Activated T-cell treated with anti-CD3 and anti-CD28 coated beads, Interleukin-2, amount 50 U/mL, for 24 hours (primary cell): ENCODE measurements around the gene AMBRA1.
A peak's percentile ranks its signal among the peaks of the same experiment; 100 is the strongest.
"Not testable (repeated sequence)": the region's sequence is repeated elsewhere in the genome, so short reads cannot be mapped to it uniquely, and the experiment has no call there.

Source experiments
- DNase-seq: peaks from one replicate; pipeline ENCODE4 v3.0.0-alpha.2; 2020
- H3K27ac Mint-ChIP-seq: 2 replicates; pipeline ENCODE4 v1.8.0; 2020; ENCODE audit warnings: mild to moderate bottlenecking, mixed read lengths
- H3K27me3 Mint-ChIP-seq: 2 replicates; pipeline ENCODE4 v1.8.0; 2020; ENCODE audit warnings: mixed read lengths
- H3K36me3 Mint-ChIP-seq: 2 replicates; pipeline ENCODE4 v1.8.0; 2020; ENCODE audit warnings: low read depth, mixed read lengths
- H3K4me1 Mint-ChIP-seq: 2 replicates; pipeline ENCODE4 v1.8.0; 2020; ENCODE audit warnings: low read depth, mixed read lengths
- H3K4me3 Mint-ChIP-seq: 2 replicates; pipeline ENCODE4 v1.8.0; 2020; ENCODE audit warnings: mild to moderate bottlenecking, moderate library complexity, mixed read lengths
- H3K9me3 Mint-ChIP-seq: 2 replicates; pipeline ENCODE4 v1.8.0; 2020; ENCODE audit warnings: mixed read lengths

The AMBRA1 gene

GRCh38 chr11:46386674-46387073, 207.1 kb downstream of the AMBRA1 start:
- H3K4me1 Mint-ChIP-seq = peaks cover 33% of the 10 kb centered on the region
- H3K27ac Mint-ChIP-seq = no peak overlapping the region
- H3K27me3 Mint-ChIP-seq = peaks cover 85% of the 10 kb centered on the region
- no peaks in the 10 kb centered on the region for H3K36me3 Mint-ChIP-seq
- no peak for DNase-seq
- H3K9me3 Mint-ChIP-seq = no peaks in the 10 kb centered on the region
- H3K4me3 Mint-ChIP-seq = no peak overlapping the region

- H3K4me3 Mint-ChIP-seq = no peak overlapping the region
- no peaks in the 10 kb centered on the region for H3K9me3 Mint-ChIP-seq
- no peak overlapping the region for H3K27ac Mint-ChIP-seq
- H3K4me1 Mint-ChIP-seq = peaks cover 33% of the 10 kb centered on the region
- no peaks in the 10 kb centered on the region for H3K36me3 Mint-ChIP-seq
- peaks cover 85% of the 10 kb centered on the region for H3K27me3 Mint-ChIP-seq
- no peak for DNase-seq
Observed at GRCh38 chr11:46386005-46386578, 207.7 kb downstream of the AMBRA1 start.

- H3K9me3 Mint-ChIP-seq = no peaks in the 10 kb centered on the region
- DNase-seq = no peak
- peaks cover 79% of the 10 kb centered on the region for H3K27me3 Mint-ChIP-seq
- peaks cover 29% of the 10 kb centered on the region for H3K4me1 Mint-ChIP-seq
- peak overlapping the region; percentile 52 for H3K27ac Mint-ChIP-seq
- no peaks in the 10 kb centered on the region for H3K36me3 Mint-ChIP-seq
- no peak overlapping the region for H3K4me3 Mint-ChIP-seq
Observed at GRCh38 chr11:46385169-46386004, 208.4 kb downstream of the AMBRA1 start.

GRCh38 chr11:46383974-46384701, 209.7 kb downstream of the AMBRA1 start:
- Mint-ChIP-seq H3K9me3 (no peaks in the 10 kb centered on the region), H3K4me1 (peaks cover 27% of the 10 kb centered on the region), H3K27me3 (peaks cover 66% of the 10 kb centered on the region), H3K36me3 (peaks cover 3% of the 10 kb centered on the region), H3K4me3 (no peak overlapping the region), H3K27ac (no peak overlapping the region)
- no peak for DNase-seq

GRCh38 chr11:46383404-46383758, 210.4 kb downstream of the AMBRA1 start:
- Mint-ChIP-seq H3K4me3 (no peak overlapping the region), H3K27me3 (peaks cover 58% of the 10 kb centered on the region), H3K4me1 (peaks cover 24% of the 10 kb centered on the region), H3K9me3 (no peaks in the 10 kb centered on the region), H3K27ac (peak overlapping the region; percentile 29), H3K36me3 (peaks cover 10% of the 10 kb centered on the region)
- no peak for DNase-seq

- no peak overlapping the region for H3K27ac Mint-ChIP-seq
- no peak overlapping the region for H3K4me3 Mint-ChIP-seq
- peaks cover 53% of the 10 kb centered on the region for H3K27me3 Mint-ChIP-seq
- peak; percentile 30 for DNase-seq
- H3K4me1 Mint-ChIP-seq = peaks cover 18% of the 10 kb centered on the region
- H3K9me3 Mint-ChIP-seq = no peaks in the 10 kb centered on the region
- peaks cover 16% of the 10 kb centered on the region for H3K36me3 Mint-ChIP-seq
Observed at GRCh38 chr11:46382646-46383403, 211.0 kb downstream of the AMBRA1 start.

GRCh38 chr11:46381819-46382645, 211.8 kb downstream of the AMBRA1 start:
- peaks cover 24% of the 10 kb centered on the region for H3K36me3 Mint-ChIP-seq
- peak overlapping the region; percentile 65 for H3K4me3 Mint-ChIP-seq
- peaks cover 46% of the 10 kb centered on the region for H3K27me3 Mint-ChIP-seq
- no peaks in the 10 kb centered on the region for H3K9me3 Mint-ChIP-seq
- peak overlapping the region; percentile 33 for H3K27ac Mint-ChIP-seq
- H3K4me1 Mint-ChIP-seq = peaks cover 15% of the 10 kb centered on the region
- DNase-seq = peak; percentile 55

GRCh38 chr11:46381048-46381818, 212.6 kb downstream of the AMBRA1 start, which contains the start of gene MDK:
Gene MDK, plus strand, starts transcription at chr11:46381669. Its CDS starts 389 bp downstream, at chr11:46382058.
- H3K9me3 Mint-ChIP-seq = no peaks in the 10 kb centered on the region
- peaks cover 38% of the 10 kb centered on the region for H3K27me3 Mint-ChIP-seq
- peaks cover 11% of the 10 kb centered on the region for H3K4me1 Mint-ChIP-seq
- H3K36me3 Mint-ChIP-seq = peaks cover 32% of the 10 kb centered on the region
- peak within 1 kb of the TSS; percentile 76 for H3K27ac Mint-ChIP-seq
- peak within 1 kb of the TSS; percentile 73 for H3K4me3 Mint-ChIP-seq
- DNase-seq = no peak

- Mint-ChIP-seq H3K36me3 (peaks cover 39% of the 10 kb centered on the region), H3K9me3 (no peaks in the 10 kb centered on the region), H3K4me3 (peak overlapping the region; percentile 73), H3K27me3 (peaks cover 31% of the 10 kb centered on the region), H3K4me1 (peaks cover 11% of the 10 kb centered on the region), H3K27ac (peak overlapping the region; percentile 76)
- DNase-seq = peak; percentile 80
Observed at GRCh38 chr11:46380340-46381047, 213.3 kb downstream of the AMBRA1 start.

- not testable (repeated sequence) for H3K4me3 Mint-ChIP-seq, H3K9me3 Mint-ChIP-seq, DNase-seq
- Mint-ChIP-seq H3K27me3 (peaks cover 23% of the 10 kb centered on the region), H3K36me3 (peaks cover 47% of the 10 kb centered on the region), H3K27ac (peak overlapping the region; percentile 71), H3K4me1 (peaks cover 11% of the 10 kb centered on the region)
Observed at GRCh38 chr11:46379482-46380293, 214.1 kb downstream of the AMBRA1 start.

- H3K27me3 Mint-ChIP-seq = peaks cover 21% of the 10 kb centered on the region
- peaks cover 55% of the 10 kb centered on the region for H3K36me3 Mint-ChIP-seq
- H3K4me1 Mint-ChIP-seq = peaks cover 11% of the 10 kb centered on the region
- DNase-seq = no peak
- no peaks in the 10 kb centered on the region for H3K9me3 Mint-ChIP-seq
- H3K27ac Mint-ChIP-seq = peak overlapping the region; percentile 71
- H3K4me3 Mint-ChIP-seq = no peak overlapping the region
Observed at GRCh38 chr11:46378811-46379481, 214.9 kb downstream of the AMBRA1 start.
